Gastroesophageal sphincter (tissue), 3 donors: ENCODE results near the gene UIMC1.

Experiments
- EP300 ChIP-seq: sonication (generic); formaldehyde crosslinking; IDR thresholded peaks from one replicate; pipeline ENCODE4 v1.6.1; 2017; ENCODE audit warnings: antibody characterized with exemption, mild to moderate bottlenecking
- POLR2A ChIP-seq, 2 donors: fragments of 450-650 bp; IDR thresholded peaks; one replicate each; pipeline ENCODE4 v1.6.1; 2017; ENCODE audit warnings: antibody characterized with exemption in 2 of 2, mild to moderate bottlenecking in 2 of 2, moderate library complexity in 1 of 2
- POLR2AphosphoS5 ChIP-seq: sonication (generic); formaldehyde crosslinking; IDR thresholded peaks from one replicate; pipeline ENCODE4 v1.6.1; 2017; ENCODE audit warnings: antibody characterized with exemption
- TF ChIP-seq, protein P1 (sequence below), 4 experiments: fragments of 200-600 bp in 2 of 4; fragments of 450-650 bp in 2 of 4; sonication (generic) in 1 of 4; IDR thresholded peaks; one replicate each; pipeline ENCODE4 v1.5.1; 2017 to 2019; ENCODE audit warnings: antibody characterized with exemption in 4 of 4, mild to moderate bottlenecking in 2 of 4, moderate library complexity in 2 of 4

DNA sequence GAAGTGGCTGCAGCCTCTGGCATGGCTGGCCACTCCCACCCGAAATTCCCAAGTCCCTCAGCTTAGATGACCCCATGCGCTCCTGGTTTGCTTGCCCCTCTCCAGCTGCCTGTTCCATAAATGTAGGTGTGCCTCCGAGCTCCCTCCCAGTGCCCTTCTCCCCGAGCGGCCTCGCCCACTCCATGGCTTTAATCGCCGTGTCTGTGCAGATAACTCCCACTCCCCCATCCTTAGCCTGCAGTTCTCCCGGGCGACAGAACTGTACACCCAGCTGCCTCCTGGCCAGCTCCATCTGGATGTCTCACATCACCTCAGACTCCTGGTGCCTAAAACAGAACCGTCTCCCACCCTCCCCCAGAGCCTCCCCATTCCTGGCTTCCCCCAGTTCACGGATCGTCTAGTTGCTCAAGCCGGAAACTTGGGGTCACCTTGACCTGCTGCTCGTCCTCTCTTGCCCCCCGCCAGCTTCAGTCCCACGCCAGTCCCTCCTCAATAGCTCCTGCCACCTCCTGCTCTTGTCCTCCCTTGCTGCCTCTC, 131.5 kb downstream of the UIMC1 start:
- no peak for TF ChIP-seq EP300
- TF ChIP-seq, protein P1, sequence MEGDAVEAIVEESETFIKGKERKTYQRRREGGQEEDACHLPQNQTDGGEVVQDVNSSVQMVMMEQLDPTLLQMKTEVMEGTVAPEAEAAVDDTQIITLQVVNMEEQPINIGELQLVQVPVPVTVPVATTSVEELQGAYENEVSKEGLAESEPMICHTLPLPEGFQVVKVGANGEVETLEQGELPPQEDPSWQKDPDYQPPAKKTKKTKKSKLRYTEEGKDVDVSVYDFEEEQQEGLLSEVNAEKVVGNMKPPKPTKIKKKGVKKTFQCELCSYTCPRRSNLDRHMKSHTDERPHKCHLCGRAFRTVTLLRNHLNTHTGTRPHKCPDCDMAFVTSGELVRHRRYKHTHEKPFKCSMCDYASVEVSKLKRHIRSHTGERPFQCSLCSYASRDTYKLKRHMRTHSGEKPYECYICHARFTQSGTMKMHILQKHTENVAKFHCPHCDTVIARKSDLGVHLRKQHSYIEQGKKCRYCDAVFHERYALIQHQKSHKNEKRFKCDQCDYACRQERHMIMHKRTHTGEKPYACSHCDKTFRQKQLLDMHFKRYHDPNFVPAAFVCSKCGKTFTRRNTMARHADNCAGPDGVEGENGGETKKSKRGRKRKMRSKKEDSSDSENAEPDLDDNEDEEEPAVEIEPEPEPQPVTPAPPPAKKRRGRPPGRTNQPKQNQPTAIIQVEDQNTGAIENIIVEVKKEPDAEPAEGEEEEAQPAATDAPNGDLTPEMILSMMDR (IDR thresholded peaks at IDR 0.05), result no peak
- TF ChIP-seq POLR2A (IDR thresholded peaks at IDR 0.05), result no peak
- no peak for TF ChIP-seq POLR2AphosphoS5
